Pulmonary artery endothelial cell (primary cell): ENCODE results near the gene CHMP6. TPM values are rescaled to one million over a fixed set of nuclear protein-coding genes. Genes with fewer than 3 reads are reported as not detected.

Experiments used
- DNase-seq: peaks from one replicate; pipeline ENCODE4 v3.0.0-alpha.2; 2011; ENCODE audit warnings: low read depth, low spot score
- total RNA-seq: library from RNA; depleted of rRNA; stranded (reverse); fragments of >200 nt; gene quantifications from 2 replicates; pipeline ENCODE4 v1.2.3, GENCODE V29; 2014

The CHMP6 gene
- total RNA-seq, 1 donor from 2014 or later, result 20.3 TPM

DNA sequence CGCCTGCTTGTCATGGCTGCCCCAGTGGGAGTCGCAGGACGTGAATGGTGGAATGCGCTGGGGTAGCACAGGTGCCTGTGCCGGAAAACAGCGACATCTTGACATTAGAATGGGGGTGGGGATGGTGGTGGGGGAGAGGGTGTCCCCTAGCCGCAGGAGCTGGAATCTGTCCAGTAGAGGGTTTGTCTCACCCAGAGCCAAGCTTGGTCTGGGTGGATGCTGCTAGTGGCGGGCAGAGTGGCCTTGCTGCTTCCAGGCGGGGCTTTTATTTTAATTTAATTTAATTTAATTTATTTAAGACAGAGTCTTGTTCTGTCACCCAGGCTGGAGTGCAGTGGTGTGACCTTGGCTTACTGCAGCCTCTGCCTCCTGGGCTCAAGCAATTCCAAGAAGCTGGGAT is 51.0 kb downstream of the CHMP6 start:
- DNase-seq, result no peak

DNA sequence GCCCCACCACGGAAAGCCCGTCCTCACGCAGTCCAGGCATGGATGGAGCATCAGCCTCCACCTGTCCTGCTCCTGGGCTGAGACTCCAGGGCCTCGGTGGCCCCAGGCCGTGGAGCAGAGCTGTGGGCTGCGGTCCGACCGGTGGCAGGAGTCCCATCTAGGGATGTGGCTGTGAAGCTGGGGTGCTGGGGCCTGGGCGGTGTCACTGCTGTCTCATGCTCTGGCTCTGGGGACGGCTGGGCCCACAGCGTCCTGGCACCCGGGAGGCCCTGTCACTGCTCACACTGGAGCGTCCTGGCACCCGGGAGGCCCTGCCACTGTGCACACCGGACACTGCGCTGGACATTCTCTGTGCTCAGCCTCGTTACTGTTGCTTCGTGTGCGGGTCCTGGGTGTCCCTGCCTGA is 51.7 kb downstream of the CHMP6 start:
- no peak for DNase-seq

DNA sequence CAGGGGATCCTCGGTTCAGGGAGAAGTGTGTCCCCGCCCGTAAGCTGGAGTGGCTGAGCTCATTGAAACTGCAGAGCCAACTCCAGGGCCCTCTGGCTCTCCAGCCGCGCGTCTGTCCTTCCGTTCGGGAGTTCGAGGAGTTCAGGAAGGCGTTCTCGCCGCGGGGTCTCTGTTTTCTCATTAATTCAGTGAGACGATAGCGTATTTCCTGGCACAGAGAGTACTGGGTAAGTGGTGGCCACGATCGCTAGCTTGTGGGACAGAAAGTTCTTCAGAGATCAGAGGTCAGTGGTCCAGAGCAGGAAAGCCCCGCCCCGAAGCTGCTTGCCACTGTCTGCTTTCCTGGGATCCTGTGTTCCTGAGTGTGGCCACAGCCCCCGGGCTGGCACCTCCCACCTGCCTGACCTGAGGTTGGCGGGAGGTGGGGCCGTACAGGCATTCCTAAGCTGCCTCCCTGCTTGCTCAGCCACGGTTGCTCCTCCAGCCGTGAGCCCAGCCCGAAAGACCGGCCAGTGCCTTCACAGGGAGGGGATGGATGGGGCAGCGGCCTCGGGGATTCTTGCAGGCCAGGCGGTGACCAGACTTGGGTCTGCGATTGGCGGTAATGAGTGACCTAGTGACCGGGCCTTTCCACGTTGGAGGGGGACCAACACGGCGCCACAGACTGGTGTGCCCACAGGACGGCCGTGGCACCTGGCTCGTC is 52.2 kb downstream of the CHMP6 start:
- no peak for DNase-seq

DNA sequence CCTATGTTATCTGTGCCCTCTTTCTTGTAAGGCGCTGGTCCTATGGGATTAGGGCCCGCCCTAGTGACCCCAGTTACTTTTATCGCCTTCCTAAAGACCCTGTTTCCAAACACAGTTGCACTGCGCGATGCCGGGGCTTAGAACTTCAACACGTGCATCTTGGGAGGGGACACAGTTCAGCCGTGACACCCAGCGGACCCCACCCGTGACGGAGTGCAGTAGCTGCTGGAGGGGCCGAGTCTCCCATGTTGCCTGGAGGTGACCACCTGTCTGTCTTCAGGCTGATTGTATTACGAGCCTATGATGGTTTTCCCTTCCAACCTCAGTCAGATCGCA is 52.8 kb downstream of the CHMP6 start:
- no peak for DNase-seq

DNA sequence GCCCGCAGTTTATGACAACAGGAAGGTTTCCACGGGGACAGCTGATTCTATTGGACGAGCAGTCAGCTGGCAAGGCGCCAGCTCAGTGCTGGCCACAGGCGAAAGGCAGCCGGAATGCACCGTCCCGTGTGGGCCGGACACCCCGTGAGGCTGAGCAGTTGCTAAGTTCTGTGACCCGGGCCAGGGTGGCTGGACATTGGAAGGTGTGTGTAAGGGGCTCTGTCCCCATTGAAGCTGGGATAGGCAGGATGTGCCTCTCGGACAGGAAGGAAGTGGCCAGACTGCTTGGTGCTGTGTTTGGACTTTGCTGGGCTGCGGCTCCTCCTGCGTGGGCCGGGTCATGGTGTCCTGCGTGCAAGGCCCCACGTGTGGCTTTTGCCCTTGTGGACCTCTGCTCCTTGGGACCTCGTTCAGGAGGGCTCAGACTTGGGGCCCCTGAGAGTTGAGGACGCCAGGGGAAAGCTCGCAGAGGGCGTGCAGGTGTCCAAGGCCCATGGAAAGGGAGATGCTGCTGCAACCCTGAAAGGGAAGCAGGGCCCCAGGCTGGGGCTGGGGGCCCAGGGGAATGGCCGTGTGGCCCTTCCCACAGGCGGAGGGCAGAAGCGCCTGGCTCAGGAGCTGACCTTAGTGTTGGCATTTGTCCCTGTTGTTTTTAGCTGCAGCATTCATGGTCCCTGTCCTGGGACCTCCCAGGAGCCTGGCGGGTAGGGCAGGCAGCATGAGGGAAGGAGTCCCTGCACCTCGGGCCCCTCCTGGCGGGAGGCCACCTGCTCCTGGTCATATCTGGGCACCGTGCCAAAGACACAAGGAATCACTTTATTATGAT is 53.3 kb downstream of the CHMP6 start:
- peak; percentile 55 for DNase-seq

DNA sequence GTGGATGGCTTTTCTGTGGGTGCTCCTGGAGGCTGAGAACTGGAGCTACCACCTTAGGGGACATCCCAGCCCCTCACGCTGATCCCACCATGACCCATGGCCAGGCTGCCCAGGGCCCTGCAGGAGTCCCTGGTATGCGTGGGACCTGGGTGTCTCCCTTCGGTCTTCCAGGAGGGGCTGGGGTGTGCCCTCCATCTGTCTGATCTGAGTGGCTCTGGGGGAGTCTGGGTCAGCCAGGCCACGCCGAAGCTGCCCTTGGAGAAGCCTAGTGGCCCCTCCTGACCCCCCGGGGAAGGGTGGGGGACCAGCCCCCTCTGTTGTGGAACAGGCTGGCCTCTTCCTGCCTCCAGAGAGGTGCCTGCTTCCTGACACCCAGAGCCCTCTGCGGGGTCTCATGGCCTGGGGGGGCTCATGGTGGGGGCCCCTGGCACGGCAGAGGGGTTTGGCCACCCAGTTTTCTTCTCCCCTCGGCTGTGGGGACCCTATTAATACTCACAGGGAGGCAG is 54.0 kb downstream of the CHMP6 start:
- DNase-seq, result no peak

DNA sequence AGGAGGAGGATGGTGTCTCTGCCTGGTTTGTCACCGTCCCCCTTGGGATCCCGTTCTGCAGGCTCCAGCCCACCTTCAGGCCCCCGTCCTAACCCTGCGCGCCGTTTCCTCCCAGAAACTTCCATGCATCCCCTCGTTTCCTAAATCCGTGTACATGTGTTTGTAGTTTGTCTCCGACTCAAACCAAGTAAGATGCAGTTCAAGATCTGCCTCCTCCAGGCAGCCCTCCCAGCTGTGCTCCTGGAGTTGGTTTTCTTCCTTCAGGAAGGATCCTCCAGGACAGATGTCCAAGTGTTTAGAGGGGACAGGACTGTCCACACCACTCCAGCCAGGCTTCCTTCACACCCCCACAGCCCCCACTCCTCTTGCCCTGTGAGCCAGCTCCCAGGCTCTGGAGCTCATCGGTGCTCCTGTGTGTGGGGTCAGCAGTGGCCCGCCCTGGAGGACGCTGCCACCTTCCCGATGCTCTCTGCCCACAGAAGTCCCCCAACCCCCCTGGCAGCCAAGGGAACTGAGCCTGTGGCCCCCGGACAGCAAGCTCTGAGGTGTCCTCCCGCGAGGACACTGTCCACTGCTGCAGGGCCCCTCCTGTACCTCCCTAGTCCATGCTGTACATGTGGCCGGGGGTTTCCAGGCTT is 54.6 kb downstream of the CHMP6 start:
- no peak for DNase-seq

DNA sequence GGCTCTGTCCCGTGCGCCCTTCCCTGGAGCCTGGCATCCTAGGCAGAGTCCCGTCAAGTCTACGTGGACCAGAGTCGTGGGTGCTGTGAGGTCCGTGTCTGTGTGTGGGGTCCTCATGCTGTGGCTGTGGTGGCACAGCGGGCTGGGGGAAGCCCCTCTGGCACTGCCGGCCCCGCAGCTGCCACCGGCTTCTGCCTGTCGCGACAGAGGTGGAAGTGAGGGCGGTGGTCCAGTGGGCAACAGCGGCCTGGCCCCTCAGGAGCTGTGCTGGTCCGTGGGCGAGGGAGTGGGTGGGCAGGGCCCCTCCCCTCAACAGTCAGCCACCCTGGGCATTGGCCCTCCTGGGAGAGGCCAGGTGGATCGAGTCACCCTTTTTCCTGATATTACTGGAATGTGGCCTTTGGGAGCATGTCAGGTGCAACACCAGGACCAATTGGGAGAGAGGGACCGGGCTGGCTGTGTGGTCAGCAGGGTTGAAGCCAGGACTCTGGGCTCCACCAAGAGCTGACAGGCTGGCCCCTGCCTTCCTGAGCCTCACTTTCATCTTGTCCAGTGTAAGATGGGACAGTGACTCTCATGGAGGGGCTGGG is 55.2 kb downstream of the CHMP6 start:
- no peak for DNase-seq

DNA sequence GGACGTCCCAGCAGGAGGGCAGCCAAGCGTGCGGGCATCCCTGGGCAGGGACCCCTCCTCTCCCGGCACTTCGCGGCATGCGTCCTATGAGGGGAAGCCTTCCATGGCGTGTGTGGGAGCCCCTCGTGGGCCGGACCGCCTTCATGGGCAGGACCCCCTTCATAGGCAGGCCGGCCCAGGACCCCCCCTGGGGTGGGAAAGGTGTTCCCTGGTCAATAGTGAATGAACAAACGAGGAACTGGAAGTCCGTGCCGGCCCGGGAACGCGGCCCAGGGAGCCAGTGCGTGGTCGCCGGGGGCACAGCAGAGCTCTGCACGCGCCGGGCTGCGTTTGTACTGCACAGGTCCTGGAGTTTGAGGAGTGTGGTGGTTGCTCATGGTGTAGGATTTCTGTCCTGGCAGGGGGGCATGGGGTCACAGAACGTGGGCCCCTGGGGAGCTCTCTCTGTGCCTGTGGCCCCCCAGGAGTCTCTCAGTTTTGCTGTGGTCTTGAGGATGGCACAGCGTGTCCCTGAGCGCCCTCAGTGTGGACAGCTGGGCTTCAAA is 57.3 kb downstream of the CHMP6 start:
- no peak for DNase-seq

DNA sequence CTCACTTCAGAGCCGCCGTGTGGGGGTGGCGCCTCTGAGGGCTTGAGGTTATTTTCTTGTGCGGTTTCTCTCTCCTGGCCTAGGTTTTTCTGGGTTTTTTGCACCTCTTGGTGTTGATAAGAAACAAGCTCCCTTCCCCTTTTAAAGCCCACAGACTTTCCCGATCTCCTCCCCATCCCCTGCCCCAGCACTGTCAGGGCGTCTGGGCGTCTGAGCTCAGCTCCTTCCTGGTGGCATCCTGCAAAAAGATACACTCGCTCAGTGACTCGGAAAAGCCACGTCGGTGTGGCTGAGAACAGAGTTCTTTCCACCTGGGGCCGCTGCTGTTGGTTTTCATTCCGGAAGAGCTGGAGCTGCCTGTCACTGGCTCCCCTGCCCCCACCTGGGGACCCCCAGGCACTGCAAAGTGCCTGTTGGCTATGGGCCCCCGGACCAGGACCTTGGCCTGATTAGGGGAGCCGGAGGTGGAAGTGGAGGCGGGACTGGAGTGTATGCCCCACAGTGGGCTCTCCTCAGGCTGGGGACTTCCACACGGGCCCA is 57.8 kb downstream of the CHMP6 start:
- no peak for DNase-seq

Other genes with a start within 250 kb of the CHMP6 start
- 4.7 and 8.0 TPM in 2 replicates for gene BAIAP2, start 43.3 kb downstream of the CHMP6 start, total RNA-seq
- gene PVALEF, start 173.7 kb downstream of the CHMP6 start, total RNA-seq, result not detected in 2 replicates
- gene AATK, start 174.4 kb downstream of the CHMP6 start, total RNA-seq, result 2.1 and 3.0 TPM in 2 replicates
- gene CEP131, start 231.1 kb downstream of the CHMP6 start, total RNA-seq, result 16.3 TPM in 2 replicates
- 9.0 and 15.8 TPM in 2 replicates for gene TEPSIN, start 247.2 kb downstream of the CHMP6 start, total RNA-seq
- 44.0 and 47.6 TPM in 2 replicates for gene NDUFAF8, start 247.5 kb downstream of the CHMP6 start, total RNA-seq